GM18868 (cell line): ENCODE data around the gene IL27RA.

ENCODE experiments used
- ATAC-seq: cut with Tn5 transposase; IDR thresholded peaks from one replicate; pipeline ENCODE4 v1.9.1; 2021; ENCODE audit warnings: mild to moderate bottlenecking, moderate library complexity; ENCODE audit not compliant: unreplicated experiment

The IL27RA gene

DNA sequence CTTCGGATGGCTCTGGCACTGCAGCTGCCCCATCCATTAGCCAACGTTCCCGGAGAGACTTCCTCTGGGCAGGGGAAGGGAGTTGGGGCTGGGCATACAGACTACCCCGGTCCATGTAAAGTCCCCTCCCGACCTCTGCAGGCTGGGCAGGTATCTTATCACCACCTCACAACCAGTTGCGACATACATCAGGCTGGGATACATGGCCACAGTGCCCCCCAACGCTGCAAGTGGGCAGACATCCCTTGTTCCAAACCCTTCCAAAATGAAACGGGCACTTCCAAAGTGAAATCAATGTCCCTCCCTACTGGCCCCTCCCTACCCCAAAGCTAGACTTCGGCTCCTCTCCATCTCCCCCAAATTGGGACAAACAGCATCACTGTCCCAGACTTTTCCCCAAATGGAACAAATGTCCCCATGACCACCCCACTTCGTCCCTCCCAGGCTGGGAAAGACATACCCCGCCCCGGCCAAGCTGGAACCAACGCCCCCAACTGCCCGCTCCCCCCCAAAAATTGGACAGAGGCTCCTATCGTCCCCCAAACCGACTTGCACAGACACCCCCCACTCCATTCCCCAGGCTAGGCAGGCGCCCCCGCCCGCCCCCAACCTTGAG, 25.3 kb downstream of the IL27RA start:
- ATAC-seq, result no peak

DNA sequence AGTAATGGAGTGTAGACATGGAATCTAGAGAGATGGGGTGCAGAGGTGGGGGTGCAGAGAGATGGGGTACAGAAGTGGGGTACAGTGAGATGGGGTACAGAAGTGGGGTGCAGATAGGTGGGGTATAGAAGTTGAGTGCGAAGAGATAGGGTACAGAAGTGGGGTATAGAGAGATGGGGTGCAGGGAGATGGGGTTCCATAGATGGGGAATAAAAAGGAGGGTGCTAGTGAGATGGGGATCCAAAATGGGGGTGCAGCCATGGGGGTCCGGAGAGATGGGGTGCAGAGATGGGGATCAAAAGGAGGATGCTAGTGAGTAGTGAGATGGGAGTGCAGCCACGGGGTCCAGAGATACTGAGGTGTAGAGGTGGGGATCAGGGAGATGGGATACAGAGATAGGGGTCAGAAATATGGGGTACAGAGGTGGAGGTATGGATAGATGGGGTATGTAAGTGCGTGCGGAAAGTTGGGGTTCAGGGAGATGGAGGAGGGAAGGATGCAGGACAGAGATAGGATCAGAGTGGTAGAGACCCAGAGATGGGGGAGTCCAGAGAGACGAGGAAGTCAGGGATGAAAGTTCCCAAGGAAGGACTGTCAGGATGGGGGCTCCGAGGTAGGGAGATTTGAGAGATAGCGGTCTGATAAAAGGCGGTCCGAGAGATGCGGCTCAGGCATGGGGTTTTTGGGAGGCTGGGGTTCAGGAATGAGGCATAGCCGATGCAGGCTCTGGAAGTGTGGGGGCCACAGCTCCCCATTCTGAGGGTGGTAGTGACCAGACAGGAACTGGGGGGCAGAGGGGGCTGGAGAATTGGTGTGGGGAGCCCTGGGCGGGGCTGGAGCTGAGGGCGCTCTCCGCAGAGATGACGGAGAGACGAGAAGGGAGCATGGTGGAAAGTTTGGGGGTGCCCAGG, 26.9 kb downstream of the IL27RA start:
- no peak for ATAC-seq

- ATAC-seq, result no peak
Observed at GRCh38 chr19:14059093-14059480, 27.5 kb downstream of the IL27RA start.

DNA sequence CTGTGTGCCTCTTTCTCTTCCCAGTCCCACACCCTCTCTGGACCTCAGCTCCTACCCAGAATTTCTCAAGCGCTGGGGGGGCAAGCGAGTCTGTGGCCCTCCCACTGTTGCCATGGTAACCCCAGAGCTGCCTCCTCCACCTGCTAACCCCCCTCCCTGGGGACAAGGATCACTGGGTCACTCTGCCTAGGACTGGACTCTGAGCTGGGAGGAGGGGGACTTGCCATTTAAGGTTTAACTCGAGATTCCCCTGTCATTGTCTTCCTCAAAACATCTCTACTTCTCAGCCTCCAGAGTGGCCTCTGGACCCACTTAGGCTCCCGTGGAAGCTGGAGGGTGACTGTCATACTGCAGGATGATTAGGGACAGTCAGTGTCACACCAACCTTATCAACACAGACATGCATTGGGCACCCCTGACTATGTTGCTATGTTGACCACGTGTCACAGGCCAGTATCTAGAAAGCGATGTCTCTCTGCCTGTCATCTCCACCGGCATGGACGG, 28.1 kb downstream of the IL27RA start:
- no peak for ATAC-seq

GRCh38 chr19:14061081-14061749, 29.7 kb downstream of the IL27RA start:
- no peak for ATAC-seq

DNA sequence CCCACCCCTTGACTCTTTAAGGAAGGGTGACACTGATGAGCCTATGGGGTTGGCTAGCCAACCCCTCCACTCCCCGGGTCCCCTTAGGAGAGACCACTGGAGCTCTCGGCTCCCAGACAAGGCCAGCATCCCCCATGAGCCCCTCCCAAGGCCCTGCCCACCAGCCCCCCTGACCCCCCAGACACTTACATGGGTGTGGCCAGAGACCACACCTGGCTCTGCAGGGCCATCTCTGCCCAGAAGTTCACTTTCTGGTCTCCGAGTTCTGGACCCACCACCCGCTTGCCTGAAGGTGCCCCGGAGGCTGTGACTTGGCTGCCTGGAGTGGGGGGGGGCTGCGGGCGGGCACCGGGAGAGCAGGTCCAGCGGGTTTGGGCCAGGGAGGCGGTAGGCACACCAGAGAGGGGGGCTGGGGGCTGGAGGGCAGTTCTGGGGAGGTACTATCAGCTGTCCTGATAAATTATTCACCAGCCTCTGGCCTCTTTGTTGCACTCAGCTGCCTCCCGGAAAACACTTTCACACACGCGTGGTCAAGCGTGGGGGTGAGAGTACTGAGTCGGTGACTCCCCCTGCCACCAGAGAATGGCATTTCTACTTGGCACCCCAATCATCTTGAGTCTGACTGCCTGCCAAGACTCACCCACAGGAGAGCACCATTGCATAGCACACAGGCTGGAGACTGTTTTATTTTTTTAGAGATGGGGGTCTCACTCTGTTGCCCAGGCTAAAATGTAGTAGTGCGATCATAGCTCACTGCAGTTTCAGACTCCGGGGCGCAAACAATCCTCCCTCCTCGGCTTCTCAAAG, 30.4 kb downstream of the IL27RA start, which contains the start of gene PALM3:
Gene PALM3 (minus strand): TSS at position 326 of the 807 bp plus-strand sequence. CDS start 96 bp downstream, at position 230.
- no peak for ATAC-seq

DNA sequence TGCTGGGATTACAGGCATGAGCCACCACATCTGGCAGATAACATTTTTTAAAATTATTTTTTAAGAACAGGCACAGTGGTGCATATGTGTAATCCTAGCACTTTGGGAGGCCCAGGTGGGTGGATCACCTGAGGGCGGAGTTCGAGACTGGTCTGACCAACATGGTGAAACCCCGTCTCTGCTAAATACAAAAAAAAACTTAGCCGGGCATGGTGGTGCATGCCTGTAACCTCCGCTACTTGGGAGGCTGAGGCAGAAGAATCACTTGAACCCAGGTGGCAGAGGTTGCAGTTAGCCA, 30.9 kb downstream of the IL27RA start:
- ATAC-seq, result no peak

DNA sequence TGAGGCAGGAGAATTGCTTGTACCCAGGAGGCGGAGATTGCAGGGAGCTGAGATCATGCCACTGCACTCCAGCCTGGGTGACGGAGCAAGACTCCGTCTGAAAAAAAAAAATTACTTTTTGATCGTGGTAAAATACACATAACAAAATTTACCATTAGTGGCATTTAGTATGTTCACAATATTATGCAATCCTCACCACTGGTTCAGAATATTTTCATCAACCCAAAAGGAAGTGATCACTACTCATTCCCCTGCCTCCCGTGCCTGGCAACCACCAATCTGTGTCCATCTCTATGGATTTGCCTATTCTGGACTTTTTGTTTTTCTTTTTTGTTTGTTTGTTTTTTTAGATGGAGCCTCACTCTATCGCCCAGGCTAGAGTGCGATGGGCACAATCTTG, 31.5 kb downstream of the IL27RA start:
- ATAC-seq, result no peak

DNA sequence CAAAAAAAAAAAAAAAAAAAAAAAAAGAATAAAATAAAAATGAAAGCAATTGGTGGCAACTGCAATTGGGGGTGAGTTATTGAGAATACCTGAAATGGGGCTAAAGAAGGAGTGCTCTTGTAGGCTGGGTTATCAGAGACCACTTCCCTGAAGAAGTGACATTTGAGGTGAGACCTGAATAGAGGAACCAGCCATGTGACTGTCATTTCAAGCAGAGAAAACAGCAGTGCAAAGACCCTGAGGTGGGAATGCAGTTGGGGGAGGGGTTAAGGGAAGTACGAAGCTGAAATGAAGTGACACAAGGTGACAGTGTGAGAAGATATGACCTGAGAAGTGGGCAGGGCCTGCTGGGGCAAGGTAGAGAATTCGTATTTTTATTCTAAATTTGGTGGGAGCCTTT, 34.6 kb downstream of the IL27RA start:
- no peak for ATAC-seq

DNA sequence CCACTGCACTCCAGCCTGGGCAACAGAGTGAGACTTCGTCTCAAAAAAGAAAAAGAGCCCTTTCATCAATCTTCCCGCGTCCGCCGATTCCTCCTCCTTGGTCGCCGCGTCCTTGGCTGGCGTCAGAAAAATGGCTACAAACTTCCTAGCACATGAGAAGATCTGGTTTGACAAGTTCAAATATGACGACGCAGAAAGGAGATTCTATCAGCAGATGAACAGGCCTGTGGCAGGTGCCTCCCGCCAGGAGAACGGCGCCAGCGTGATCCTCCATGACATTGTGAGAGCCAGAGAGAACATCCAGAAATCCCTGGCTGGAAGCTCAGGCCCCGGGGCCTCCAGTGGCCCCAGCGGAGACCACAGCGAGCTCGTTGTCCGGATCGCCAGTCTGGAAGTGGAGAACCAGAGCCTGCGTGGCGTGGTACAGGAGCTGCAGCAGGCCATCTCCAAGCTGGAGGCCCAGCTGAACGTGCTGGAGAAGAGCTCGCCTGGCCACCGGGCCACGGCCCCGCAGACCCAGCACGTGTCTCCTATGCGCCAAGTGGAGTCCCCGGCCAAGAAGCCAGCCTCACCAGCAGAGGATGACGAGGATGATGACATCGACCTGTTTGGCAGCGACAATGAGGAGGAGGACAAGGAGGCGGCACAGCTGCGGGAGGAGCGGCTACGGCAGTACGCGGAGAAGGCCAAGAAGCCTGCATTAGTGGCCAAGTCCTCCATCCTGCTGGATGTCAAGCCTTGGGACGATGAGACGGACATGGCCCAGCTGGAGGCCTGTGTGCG, 38.9 kb downstream of the IL27RA start:
- ATAC-seq, result no peak

DNA sequence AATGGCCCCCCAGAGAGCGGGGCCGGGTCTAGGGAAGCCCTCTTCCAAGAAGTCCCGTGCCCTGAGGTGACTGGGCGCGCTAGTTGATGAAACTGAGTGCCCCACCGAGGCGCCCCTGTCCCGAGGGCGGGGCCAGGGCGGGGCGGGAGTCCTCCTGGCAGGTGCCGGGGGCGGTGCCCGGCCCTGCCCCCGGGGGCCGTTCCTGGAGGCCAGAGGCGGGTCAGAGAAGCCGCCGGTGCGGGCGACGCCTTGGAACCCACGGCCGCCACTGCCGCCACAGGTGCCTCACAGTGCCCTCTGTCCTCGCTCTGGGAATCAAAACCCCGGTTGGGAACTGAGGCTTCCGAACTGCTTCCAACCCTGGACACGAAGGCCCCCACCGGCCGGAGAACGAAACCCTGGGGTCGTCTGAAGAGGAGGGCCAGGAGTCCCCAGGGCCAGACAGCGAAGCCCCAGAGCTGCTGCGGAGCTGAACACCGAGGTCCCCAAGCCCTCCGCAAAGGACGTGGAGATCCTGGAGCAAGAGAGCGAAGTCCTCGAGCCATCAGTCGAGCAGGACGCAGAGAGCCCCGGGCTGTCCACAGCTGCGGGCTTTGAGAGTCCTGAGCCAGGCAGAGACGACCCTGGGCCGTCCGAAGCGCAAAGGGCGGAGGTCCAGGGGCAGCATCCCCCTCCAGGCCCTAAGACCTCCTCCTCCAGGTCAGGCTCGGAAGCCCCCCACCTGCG, 41.1 kb downstream of the IL27RA start, which contains the start of gene MISP3:
Gene MISP3 (plus strand): TSS at position 252 of the 726 bp plus-strand sequence. CDS start 524 bp downstream, outside the sequence.
- no peak for ATAC-seq

DNA sequence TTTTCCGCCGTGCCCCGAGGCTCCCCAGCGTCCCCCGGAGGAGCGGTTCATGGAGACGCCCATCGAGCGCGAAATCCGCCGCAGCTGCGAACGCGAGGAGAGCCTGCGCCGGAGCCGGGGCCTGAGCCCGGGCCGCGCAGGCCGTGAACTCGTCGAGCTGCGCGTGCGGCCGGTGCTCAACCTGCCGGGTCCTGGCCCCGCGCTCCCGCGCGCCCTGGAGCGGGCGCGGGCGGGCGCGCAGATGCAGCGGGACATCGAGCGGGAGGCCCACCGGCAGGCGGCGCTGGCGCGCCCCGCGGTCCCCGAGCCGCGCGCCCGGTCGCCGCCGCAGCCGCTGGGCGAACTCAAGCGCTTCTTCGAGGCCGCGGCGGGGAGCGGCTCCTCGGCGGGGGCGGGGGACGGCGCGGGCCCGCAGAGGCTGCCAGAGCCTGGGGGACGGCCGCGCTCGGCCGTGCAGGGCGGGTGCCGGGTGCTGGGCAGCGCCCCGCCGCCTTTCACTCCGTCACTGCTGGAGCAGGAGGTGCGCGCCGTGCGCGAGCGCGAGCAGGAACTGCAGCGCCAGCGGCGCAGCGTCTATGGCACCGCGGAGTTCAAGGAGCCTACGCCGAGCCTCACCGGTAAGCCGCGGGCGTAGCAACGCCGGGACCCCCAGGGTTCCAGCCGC, 41.8 kb downstream of the IL27RA start:
- ATAC-seq, result peak; percentile 54

- ATAC-seq, result no peak
Observed at GRCh38 chr19:14073925-14074838, 42.6 kb downstream of the IL27RA start.

DNA sequence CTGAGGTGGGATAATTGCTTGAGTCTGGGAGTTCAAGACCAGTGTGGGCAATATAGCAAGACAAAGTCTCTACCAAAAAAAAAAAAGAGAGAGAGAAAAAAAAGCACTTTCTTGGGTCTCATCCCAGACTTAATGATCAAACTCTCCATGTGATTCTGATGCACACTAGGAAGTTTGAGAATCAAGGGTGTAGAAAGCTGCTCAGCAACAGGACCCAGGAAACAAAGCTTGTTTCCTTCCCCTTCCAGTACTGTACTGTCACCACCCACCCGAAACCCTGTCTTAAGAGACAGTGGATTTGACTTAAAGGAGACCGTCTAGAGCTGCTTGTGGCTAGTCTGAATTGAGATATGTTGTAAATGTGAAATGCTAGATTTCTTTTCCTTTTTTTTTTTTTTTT, 46.8 kb downstream of the IL27RA start:
- ATAC-seq, result no peak

- peak; percentile 83 for ATAC-seq
Observed at GRCh38 chr19:14080887-14081796, 49.6 kb downstream of the IL27RA start.

- ATAC-seq, result peak; percentile 25
Observed at GRCh38 chr19:14081797-14082674, 50.5 kb downstream of the IL27RA start.
